WTC11 (cell line): ENCODE measurements around the gene ADAM11.

Source experiments
- TEAD4 ChIP-seq: sonication (generic); formaldehyde crosslinking; IDR thresholded peaks from 2 replicates; pipeline ENCODE4 v1.8.0; 2022; ENCODE audit warnings: mild to moderate bottlenecking, missing genetic modification reagents
- ZNF232 ChIP-seq: sonication (generic); formaldehyde crosslinking; IDR thresholded peaks from 2 replicates; pipeline ENCODE4 v1.8.0; 2022; ENCODE audit warnings: mild to moderate bottlenecking, missing genetic modification reagents
- TF ChIP-seq, protein P1 (sequence below): fragments of 200-600 bp; IDR thresholded peaks from 2 replicates; pipeline ENCODE4 v1.8.0; 2022; ENCODE audit warnings: antibody characterized with exemption
- TF ChIP-seq, protein P2 (sequence below): sonication (generic); formaldehyde crosslinking; conservative IDR thresholded peaks from 2 replicates; pipeline ENCODE4 v1.8.1; 2023; ENCODE audit warnings: mild to moderate bottlenecking, low read depth, missing genetic modification reagents, moderate library complexity

DNA sequence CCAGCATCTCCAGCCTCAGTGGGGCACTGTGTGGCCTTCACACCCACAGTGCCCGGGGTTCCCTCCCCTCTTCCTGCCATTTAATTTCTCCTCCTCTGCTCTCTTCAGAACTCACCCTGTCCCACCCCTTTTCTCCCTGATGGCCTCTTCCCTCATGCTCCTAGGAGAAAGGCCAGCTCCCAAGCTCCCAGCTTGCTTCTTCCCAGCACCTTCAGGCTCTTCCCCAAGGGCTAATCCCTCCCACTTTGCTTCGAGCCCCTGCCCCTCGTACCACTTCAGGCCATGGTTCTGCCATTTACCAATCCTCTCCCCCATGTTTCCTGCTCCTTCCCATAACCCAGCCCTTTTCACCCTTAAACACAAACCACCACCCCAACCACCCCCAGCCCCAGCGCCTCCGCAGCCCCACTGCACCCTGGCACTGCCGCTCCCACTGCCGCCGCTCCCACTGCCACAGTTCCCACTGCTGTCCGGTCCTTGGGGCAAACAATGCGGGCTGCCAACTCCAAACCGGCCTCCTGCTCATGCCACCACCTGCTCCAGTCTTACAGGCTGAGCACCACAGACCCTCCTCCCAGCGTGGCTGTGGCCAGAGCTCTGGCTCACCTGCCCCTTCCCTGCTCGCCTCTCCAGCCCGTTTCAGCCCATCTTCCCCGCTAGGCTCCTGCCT, 28.6 kb downstream of the ADAM11 start:
- TF ChIP-seq, protein P1, sequence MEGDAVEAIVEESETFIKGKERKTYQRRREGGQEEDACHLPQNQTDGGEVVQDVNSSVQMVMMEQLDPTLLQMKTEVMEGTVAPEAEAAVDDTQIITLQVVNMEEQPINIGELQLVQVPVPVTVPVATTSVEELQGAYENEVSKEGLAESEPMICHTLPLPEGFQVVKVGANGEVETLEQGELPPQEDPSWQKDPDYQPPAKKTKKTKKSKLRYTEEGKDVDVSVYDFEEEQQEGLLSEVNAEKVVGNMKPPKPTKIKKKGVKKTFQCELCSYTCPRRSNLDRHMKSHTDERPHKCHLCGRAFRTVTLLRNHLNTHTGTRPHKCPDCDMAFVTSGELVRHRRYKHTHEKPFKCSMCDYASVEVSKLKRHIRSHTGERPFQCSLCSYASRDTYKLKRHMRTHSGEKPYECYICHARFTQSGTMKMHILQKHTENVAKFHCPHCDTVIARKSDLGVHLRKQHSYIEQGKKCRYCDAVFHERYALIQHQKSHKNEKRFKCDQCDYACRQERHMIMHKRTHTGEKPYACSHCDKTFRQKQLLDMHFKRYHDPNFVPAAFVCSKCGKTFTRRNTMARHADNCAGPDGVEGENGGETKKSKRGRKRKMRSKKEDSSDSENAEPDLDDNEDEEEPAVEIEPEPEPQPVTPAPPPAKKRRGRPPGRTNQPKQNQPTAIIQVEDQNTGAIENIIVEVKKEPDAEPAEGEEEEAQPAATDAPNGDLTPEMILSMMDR, result no peak
- TF ChIP-seq TEAD4 (CRISPR knock-in tag) (no peak), ZNF232 (CRISPR knock-in tag) (no peak)
- TF ChIP-seq, protein P2, sequence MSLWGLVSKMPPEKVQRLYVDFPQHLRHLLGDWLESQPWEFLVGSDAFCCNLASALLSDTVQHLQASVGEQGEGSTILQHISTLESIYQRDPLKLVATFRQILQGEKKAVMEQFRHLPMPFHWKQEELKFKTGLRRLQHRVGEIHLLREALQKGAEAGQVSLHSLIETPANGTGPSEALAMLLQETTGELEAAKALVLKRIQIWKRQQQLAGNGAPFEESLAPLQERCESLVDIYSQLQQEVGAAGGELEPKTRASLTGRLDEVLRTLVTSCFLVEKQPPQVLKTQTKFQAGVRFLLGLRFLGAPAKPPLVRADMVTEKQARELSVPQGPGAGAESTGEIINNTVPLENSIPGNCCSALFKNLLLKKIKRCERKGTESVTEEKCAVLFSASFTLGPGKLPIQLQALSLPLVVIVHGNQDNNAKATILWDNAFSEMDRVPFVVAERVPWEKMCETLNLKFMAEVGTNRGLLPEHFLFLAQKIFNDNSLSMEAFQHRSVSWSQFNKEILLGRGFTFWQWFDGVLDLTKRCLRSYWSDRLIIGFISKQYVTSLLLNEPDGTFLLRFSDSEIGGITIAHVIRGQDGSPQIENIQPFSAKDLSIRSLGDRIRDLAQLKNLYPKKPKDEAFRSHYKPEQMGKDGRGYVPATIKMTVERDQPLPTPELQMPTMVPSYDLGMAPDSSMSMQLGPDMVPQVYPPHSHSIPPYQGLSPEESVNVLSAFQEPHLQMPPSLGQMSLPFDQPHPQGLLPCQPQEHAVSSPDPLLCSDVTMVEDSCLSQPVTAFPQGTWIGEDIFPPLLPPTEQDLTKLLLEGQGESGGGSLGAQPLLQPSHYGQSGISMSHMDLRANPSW (CRISPR knock-in tag), result no peak
